HEK293 (cell line): ENCODE results near the gene GCNT2.

Experiments used
- BCL11B ChIP-seq: fragments of 450-650 bp; formaldehyde crosslinking; IDR thresholded peaks from 2 replicates; pipeline ENCODE4 v1.5.1; 2016; ENCODE audit warnings: low read depth, missing biosample characterization, missing genetic modification characterization
- IKZF3 ChIP-seq: fragments of 450-650 bp; IDR thresholded peaks from 2 replicates; pipeline ENCODE4 v1.5.0; 2018; ENCODE audit warnings: missing biosample characterization, mild to moderate bottlenecking, missing genetic modification characterization, moderate library complexity
- ZBTB1 ChIP-seq: fragments of 450-650 bp; formaldehyde crosslinking; IDR thresholded peaks from 2 replicates; pipeline ENCODE4 v1.5.1; 2016; ENCODE audit warnings: missing biosample characterization, missing genetic modification characterization
- ZNF248 ChIP-seq: fragments of 450-650 bp; formaldehyde crosslinking; IDR thresholded peaks from 2 replicates; pipeline ENCODE4 v1.5.1; 2017; ENCODE audit warnings: missing biosample characterization, missing genetic modification characterization
- ZNF335 ChIP-seq: fragments of 450-650 bp; formaldehyde crosslinking; conservative IDR thresholded peaks from 2 replicates; pipeline ENCODE4 v1.5.1; 2016; ENCODE audit warnings: missing biosample characterization, missing genetic modification characterization
- ZNF341 ChIP-seq: fragments of 450-650 bp; formaldehyde crosslinking; IDR thresholded peaks from 2 replicates; pipeline ENCODE4; 2016; ENCODE audit warnings: low read depth, missing biosample characterization, missing genetic modification characterization
- ZNF747 ChIP-seq: fragments of 450-650 bp; formaldehyde crosslinking; IDR thresholded peaks from 2 replicates; pipeline ENCODE4 v1.5.1; 2016; ENCODE audit warnings: missing biosample characterization, missing genetic modification characterization
- ZNF768 ChIP-seq: fragments of 450-650 bp; formaldehyde crosslinking; IDR thresholded peaks from 2 replicates; pipeline ENCODE4 v1.5.1; 2018; ENCODE audit warnings: missing biosample characterization, mild to moderate bottlenecking, missing genetic modification characterization
- ZNF792 ChIP-seq: fragments of 450-650 bp; formaldehyde crosslinking; IDR thresholded peaks from 2 replicates; pipeline ENCODE4 v1.5.1; 2016; ENCODE audit warnings: missing biosample characterization, missing genetic modification characterization
- TF ChIP-seq, protein P1 (sequence below): fragments of 450-650 bp; formaldehyde crosslinking; IDR thresholded peaks from 2 replicates; pipeline ENCODE4 v1.5.1; 2016; ENCODE audit warnings: missing biosample characterization, missing genetic modification characterization
- TF ChIP-seq, protein P2 (sequence below): fragments of 450-650 bp; formaldehyde crosslinking; IDR thresholded peaks from 2 replicates; pipeline ENCODE4 v1.5.1; 2016; ENCODE audit warnings: missing biosample characterization, missing genetic modification characterization, low read depth
- TF ChIP-seq, protein P3 (sequence below): fragments of 450-650 bp; formaldehyde crosslinking; IDR thresholded peaks from 2 replicates; pipeline ENCODE4 v1.5.1; 2016; ENCODE audit warnings: missing biosample characterization, missing genetic modification characterization, low read depth
- TF ChIP-seq, protein P4 (sequence below): fragments of 450-650 bp; formaldehyde crosslinking; IDR thresholded peaks from 2 replicates; pipeline ENCODE4 v1.5.1; 2016; ENCODE audit warnings: missing biosample characterization, missing genetic modification characterization, borderline replicate concordance
- TF ChIP-seq, protein P5 (sequence below): sonication (generic); formaldehyde crosslinking; IDR thresholded peaks from 2 replicates; pipeline ENCODE4 v1.8.1; 2022; ENCODE audit warnings: mild to moderate bottlenecking, moderate library complexity, missing genetic modification reagents

DNA sequence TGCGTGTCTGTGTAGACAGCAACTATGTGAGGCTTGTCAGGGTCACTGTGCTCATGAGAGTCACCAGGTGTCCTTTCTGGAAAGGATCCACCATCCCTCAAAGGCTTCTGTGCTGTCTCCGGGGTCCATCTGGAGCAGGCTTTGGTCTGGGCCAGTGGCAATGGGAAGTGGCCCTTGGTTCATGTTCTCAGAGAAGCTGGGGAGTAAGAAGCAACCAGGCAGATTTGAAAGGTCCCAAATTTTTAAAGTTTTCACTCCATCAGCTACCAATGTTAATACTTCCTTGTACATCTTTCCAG, 68.2 kb downstream of the GCNT2 start:
- TF ChIP-seq, protein P1, sequence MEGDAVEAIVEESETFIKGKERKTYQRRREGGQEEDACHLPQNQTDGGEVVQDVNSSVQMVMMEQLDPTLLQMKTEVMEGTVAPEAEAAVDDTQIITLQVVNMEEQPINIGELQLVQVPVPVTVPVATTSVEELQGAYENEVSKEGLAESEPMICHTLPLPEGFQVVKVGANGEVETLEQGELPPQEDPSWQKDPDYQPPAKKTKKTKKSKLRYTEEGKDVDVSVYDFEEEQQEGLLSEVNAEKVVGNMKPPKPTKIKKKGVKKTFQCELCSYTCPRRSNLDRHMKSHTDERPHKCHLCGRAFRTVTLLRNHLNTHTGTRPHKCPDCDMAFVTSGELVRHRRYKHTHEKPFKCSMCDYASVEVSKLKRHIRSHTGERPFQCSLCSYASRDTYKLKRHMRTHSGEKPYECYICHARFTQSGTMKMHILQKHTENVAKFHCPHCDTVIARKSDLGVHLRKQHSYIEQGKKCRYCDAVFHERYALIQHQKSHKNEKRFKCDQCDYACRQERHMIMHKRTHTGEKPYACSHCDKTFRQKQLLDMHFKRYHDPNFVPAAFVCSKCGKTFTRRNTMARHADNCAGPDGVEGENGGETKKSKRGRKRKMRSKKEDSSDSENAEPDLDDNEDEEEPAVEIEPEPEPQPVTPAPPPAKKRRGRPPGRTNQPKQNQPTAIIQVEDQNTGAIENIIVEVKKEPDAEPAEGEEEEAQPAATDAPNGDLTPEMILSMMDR (tag by site-specific recombination): no peak
- TF ChIP-seq, protein P2, sequence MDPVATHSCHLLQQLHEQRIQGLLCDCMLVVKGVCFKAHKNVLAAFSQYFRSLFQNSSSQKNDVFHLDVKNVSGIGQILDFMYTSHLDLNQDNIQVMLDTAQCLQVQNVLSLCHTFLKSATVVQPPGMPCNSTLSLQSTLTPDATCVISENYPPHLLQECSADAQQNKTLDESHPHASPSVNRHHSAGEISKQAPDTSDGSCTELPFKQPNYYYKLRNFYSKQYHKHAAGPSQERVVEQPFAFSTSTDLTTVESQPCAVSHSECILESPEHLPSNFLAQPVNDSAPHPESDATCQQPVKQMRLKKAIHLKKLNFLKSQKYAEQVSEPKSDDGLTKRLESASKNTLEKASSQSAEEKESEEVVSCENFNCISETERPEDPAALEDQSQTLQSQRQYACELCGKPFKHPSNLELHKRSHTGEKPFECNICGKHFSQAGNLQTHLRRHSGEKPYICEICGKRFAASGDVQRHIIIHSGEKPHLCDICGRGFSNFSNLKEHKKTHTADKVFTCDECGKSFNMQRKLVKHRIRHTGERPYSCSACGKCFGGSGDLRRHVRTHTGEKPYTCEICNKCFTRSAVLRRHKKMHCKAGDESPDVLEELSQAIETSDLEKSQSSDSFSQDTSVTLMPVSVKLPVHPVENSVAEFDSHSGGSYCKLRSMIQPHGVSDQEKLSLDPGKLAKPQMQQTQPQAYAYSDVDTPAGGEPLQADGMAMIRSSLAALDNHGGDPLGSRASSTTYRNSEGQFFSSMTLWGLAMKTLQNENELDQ: no peak
- TF ChIP-seq ZNF341 (tag by site-specific recombination) (no peak), ZNF335 (no peak), BCL11B (tag by site-specific recombination) (no peak), ZNF768 (tag by site-specific recombination) (no peak), ZNF248 (tag by site-specific recombination) (no peak), ZNF747 (tag by site-specific recombination) (no peak), ZNF792 (tag by site-specific recombination) (no peak), IKZF3 (no peak), ZBTB1 (no peak)
- TF ChIP-seq, protein P3, sequence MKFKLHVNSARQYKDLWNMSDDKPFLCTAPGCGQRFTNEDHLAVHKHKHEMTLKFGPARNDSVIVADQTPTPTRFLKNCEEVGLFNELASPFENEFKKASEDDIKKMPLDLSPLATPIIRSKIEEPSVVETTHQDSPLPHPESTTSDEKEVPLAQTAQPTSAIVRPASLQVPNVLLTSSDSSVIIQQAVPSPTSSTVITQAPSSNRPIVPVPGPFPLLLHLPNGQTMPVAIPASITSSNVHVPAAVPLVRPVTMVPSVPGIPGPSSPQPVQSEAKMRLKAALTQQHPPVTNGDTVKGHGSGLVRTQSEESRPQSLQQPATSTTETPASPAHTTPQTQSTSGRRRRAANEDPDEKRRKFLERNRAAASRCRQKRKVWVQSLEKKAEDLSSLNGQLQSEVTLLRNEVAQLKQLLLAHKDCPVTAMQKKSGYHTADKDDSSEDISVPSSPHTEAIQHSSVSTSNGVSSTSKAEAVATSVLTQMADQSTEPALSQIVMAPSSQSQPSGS (tag by site-specific recombination): no peak
- TF ChIP-seq, protein P4, sequence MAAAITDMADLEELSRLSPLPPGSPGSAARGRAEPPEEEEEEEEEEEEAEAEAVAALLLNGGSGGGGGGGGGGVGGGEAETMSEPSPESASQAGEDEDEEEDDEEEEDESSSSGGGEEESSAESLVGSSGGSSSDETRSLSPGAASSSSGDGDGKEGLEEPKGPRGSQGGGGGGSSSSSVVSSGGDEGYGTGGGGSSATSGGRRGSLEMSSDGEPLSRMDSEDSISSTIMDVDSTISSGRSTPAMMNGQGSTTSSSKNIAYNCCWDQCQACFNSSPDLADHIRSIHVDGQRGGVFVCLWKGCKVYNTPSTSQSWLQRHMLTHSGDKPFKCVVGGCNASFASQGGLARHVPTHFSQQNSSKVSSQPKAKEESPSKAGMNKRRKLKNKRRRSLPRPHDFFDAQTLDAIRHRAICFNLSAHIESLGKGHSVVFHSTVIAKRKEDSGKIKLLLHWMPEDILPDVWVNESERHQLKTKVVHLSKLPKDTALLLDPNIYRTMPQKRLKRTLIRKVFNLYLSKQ (tag by site-specific recombination): no peak
- TF ChIP-seq, protein P5, sequence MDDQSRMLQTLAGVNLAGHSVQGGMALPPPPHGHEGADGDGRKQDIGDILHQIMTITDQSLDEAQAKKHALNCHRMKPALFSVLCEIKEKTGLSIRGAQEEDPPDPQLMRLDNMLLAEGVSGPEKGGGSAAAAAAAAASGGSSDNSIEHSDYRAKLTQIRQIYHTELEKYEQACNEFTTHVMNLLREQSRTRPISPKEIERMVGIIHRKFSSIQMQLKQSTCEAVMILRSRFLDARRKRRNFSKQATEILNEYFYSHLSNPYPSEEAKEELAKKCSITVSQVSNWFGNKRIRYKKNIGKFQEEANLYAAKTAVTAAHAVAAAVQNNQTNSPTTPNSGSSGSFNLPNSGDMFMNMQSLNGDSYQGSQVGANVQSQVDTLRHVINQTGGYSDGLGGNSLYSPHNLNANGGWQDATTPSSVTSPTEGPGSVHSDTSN (CRISPR knock-in tag): no peak
